Retinal pigment epithelial cell (primary cell): ENCODE results near the gene TRIM3.

Source experiments
- DNase-seq: peaks from one replicate; pipeline ENCODE4 v3.0.0-alpha.2; 2010; ENCODE audit warnings: low read depth
- H3K4me3 ChIP-seq: 2 replicates; pipeline ENCODE4 v1.5.1; 2011; ENCODE audit warnings: mild to moderate bottlenecking, low read length, control low read depth, moderate library complexity
- CTCF ChIP-seq: conservative IDR thresholded peaks from 2 replicates; pipeline ENCODE4 v1.5.1; 2011; ENCODE audit warnings: low read depth, low read length, control low read depth, inconsistent platforms

TRIM3 gene

GRCh38 chr11:6418557-6419008 is 55.2 kb downstream of the TRIM3 start:
- peak overlapping the region; percentile 51 for H3K4me3 ChIP-seq
- DNase-seq: no peak
- no peak for TF ChIP-seq CTCF

GRCh38 chr11:6417907-6418556 is 55.7 kb downstream of the TRIM3 start:
- no peak for DNase-seq
- TF ChIP-seq CTCF: no peak
- peak overlapping the region; percentile 51 for H3K4me3 ChIP-seq

- no peak for TF ChIP-seq CTCF
- DNase-seq: no peak
- H3K4me3 ChIP-seq: no peak overlapping the region
These were observed 57.9 kb downstream of the TRIM3 start for GRCh38 chr11:6415797-6416196.

GRCh38 chr11:6414874-6415328 is 58.8 kb downstream of the TRIM3 start:
- no peak for DNase-seq
- no peak overlapping the region for H3K4me3 ChIP-seq
- no peak for TF ChIP-seq CTCF

GRCh38 chr11:6413791-6414201 is 59.9 kb downstream of the TRIM3 start:
- H3K4me3 ChIP-seq: no peak overlapping the region
- no peak for DNase-seq
- TF ChIP-seq CTCF: no peak

- H3K4me3 ChIP-seq: no peak overlapping the region
- TF ChIP-seq CTCF: no peak
- no peak for DNase-seq
These were observed 62.1 kb downstream of the TRIM3 start for GRCh38 chr11:6411594-6412031.

GRCh38 chr11:6410695-6411430 is 62.9 kb downstream of the TRIM3 start:
- H3K4me3 ChIP-seq: no peak overlapping the region
- no peak for DNase-seq
- TF ChIP-seq CTCF: no peak
